SU-DHL-6 (cell line): ENCODE measurements around the gene TRPM1.

Experiments used
- CTCF ChIP-seq: fragments of 200-600 bp; sonication (generic); IDR thresholded peaks from one replicate; pipeline ENCODE4 v1.5.1; 2017; ENCODE audit warnings: antibody characterized with exemption, mild to moderate bottlenecking, low read length, moderate library complexity; ENCODE audit not compliant: insufficient read depth, poor library complexity, severe bottlenecking
- EZH2phosphoT487 ChIP-seq: fragments of 200-600 bp; sonication (generic), shearing (Covaris generic); conservative IDR thresholded peaks from 2 replicates; pipeline ENCODE4 v1.6.1; 2018; ENCODE audit warnings: mild to moderate bottlenecking, antibody characterized with exemption, low read length, moderate library complexity, mixed read lengths

- TF ChIP-seq CTCF (no peak), EZH2phosphoT487 (no peak)
These were observed 7.3 kb upstream of the TRPM1 start for GRCh38 chr15:31108836-31109235.
